ENCODE results near the gene NDUFB10.
A peak's percentile ranks its signal among the peaks of the same experiment; 100 is the strongest.

Gene NDUFB10

GRCh38 chr16:1985466-1986150 is 26.3 kb downstream of the NDUFB10 start:
- no peak for DNase-seq (ENCODE audit: insufficient read length)
- no peak for FAIRE-seq
- no peak for TF ChIP-seq POLR2AphosphoS5 (IDR thresholded peaks at IDR 0.05; ENCODE audit: low read depth, low read length)
- no peak for TF ChIP-seq TAF1 (IDR thresholded peaks at IDR 0.05; ENCODE audit: borderline replicate concordance, low read depth, low read length)
- no peak for TF ChIP-seq POLR2A (IDR thresholded peaks at IDR 0.05; ENCODE audit: low read depth, low read length)

DNA sequence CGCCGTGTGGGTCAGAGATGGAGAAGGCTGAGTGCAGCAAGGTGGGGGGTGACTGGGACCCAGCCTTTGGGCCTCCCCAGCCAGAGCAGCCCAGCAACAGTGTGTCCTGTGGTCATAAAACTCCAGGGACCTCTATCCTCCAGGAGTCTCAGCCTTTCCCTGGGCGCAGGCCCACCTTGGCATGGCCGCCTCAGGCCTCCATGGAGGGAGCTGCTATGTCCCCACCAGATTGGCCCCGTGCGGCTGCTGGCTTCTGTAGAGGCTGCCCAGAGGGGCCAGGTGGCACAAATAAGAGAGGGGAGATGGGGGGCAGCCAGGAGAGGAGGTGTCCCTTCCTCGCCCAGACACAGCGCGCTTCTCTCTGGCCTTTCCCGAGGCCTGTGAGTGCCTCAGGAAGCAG is 27.9 kb downstream of the NDUFB10 start:
- FAIRE-seq (no peak), DNase-seq (ENCODE audit: insufficient read length) (no peak)
- TF ChIP-seq POLR2A (IDR thresholded peaks at IDR 0.05; ENCODE audit: low read depth, low read length) = no peak
- no peak for TF ChIP-seq POLR2AphosphoS5 (IDR thresholded peaks at IDR 0.05; ENCODE audit: low read depth, low read length)
- TF ChIP-seq TAF1 (IDR thresholded peaks at IDR 0.05; ENCODE audit: borderline replicate concordance, low read depth, low read length) = no peak

DNA sequence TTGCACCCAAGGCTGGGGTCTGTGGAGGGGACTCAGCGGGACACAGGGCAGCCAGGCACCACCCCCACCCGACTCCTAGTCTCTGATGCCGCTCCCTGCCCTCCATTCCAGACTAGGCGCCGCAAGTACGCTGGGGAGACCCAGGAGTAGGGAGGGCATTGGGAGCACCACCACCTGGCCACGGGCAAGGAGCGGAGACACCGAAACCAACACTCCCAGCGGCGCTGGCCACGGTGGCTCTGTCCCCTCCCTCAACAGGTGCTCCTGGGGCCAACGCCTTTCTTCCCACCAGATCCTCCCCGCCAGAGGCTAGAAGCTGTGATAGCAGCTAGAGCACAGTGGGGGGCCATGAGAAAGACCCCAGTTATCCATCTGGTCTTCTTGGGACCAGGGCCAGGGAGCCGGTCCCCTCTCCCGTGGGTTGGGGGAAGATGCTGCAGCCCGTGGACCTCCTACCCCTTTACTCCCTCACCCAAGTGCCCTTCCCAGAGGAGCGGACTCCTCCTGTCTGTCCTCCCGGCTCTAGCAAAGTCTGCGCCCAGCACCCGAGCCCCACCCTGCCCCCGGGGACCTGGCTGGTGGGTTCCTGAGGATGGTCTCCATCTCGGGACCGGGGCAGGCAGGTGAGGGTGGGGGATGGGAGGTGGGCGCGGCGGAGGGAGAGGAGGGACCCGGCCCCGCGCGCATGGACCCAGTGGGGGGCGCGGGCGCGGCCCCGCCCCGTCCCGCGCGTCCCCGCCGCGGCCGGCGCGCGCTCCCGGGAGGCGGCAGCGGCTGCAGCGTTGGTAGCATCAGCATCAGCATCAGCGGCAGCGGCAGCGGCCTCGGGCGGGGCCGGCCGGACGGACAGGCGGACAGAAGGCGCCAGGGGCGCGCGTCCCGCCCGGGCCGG is 30.1 kb downstream of the NDUFB10 start, which contains the start of gene SYNGR3:
Gene SYNGR3, plus strand, starts transcription at position 762 of the 892 bp plus-strand sequence. CDS start 133 bp downstream, outside the sequence.
- no peak for DNase-seq (ENCODE audit: insufficient read length)
- TF ChIP-seq POLR2AphosphoS5 (IDR thresholded peaks at IDR 0.05; ENCODE audit: low read depth, low read length) (no peak), POLR2A (IDR thresholded peaks at IDR 0.05; ENCODE audit: low read depth, low read length) (no peak), TAF1 (IDR thresholded peaks at IDR 0.05; ENCODE audit: borderline replicate concordance, low read depth, low read length) (no peak)
- peak; percentile 79 for FAIRE-seq

GRCh38 chr16:1990101-1990350 is 30.7 kb downstream of the NDUFB10 start:
- no peak for TF ChIP-seq POLR2AphosphoS5 (IDR thresholded peaks at IDR 0.05; ENCODE audit: low read depth, low read length)
- no peak for TF ChIP-seq POLR2A (IDR thresholded peaks at IDR 0.05; ENCODE audit: low read depth, low read length)
- no peak for TF ChIP-seq TAF1 (IDR thresholded peaks at IDR 0.05; ENCODE audit: borderline replicate concordance, low read depth, low read length)
- DNase-seq (ENCODE audit: insufficient read length) (no peak), FAIRE-seq (no peak)

- no peak for DNase-seq (ENCODE audit: insufficient read length)
- peak; percentile 7; the same call in 1 of the 2 replicates for TF ChIP-seq POLR2A (IDR thresholded peaks at IDR 0.05; ENCODE audit: low read depth, low read length)
- TF ChIP-seq TAF1 (IDR thresholded peaks at IDR 0.05; ENCODE audit: borderline replicate concordance, low read depth, low read length) = no peak
- FAIRE-seq = peak; percentile 51
Measured at GRCh38 chr16:1990351-1991134, 31.2 kb downstream of the NDUFB10 start.

DNA sequence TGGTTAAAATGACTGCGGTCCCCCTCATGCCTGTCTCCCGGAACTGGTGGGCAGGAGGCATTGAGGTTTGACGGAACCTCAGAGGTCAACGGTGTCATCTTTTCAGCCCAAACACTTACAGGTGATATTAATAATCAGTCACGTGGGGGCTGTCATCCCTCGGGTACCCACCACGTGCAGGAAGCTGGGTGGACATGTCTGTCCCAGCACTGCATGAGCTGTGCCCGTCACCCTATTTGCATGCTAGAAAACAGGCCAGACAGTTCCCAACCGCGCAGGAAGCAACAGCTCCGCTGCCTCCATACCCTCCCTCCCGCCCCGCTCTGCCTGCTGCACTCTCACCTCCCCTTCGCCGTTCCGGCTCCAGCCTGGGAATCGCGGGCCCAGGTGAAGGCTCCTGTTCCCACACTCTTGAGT is 31.8 kb downstream of the NDUFB10 start:
- DNase-seq (ENCODE audit: insufficient read length) (no peak), FAIRE-seq (peak; percentile 83)
- TF ChIP-seq TAF1 (IDR thresholded peaks at IDR 0.05; ENCODE audit: borderline replicate concordance, low read depth, low read length) (no peak), POLR2AphosphoS5 (IDR thresholded peaks at IDR 0.05; ENCODE audit: low read depth, low read length) (no peak), POLR2A (IDR thresholded peaks at IDR 0.05; ENCODE audit: low read depth, low read length) (peak; percentile 31; the same call in 1 of the 2 replicates)

DNA sequence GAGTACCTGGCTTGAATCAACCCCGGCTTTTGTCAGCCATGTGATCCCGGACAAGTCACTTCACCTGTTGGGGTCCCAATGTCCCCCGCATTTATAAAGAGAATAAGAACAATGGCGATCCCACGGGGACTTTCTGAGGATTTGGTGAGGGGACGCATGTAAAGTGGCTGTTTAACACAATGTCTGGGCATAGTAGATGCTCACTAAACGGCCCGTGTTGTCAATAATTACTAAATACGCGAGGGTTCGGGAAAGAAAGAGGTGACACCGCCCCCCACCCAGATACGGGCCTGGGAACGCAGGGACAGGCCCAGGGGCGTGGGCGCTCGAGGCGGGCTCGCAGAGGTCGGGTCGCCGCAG is 32.2 kb downstream of the NDUFB10 start:
- DNase-seq (ENCODE audit: insufficient read length) (no peak), FAIRE-seq (no peak)
- TF ChIP-seq POLR2AphosphoS5 (IDR thresholded peaks at IDR 0.05; ENCODE audit: low read depth, low read length) = no peak
- no peak for TF ChIP-seq POLR2A (IDR thresholded peaks at IDR 0.05; ENCODE audit: low read depth, low read length)
- TF ChIP-seq TAF1 (IDR thresholded peaks at IDR 0.05; ENCODE audit: borderline replicate concordance, low read depth, low read length) = no peak

- DNase-seq (ENCODE audit: insufficient read length) = peak; percentile 98
- TF ChIP-seq TAF1 (IDR thresholded peaks at IDR 0.05; ENCODE audit: borderline replicate concordance, low read depth, low read length) (no peak), POLR2AphosphoS5 (IDR thresholded peaks at IDR 0.05; ENCODE audit: low read depth, low read length) (no peak), POLR2A (IDR thresholded peaks at IDR 0.05; ENCODE audit: low read depth, low read length) (peak; percentile 63)
- peak; percentile 89 for FAIRE-seq
Measured at GRCh38 chr16:1991948-1992703, 32.8 kb downstream of the NDUFB10 start.

DNA sequence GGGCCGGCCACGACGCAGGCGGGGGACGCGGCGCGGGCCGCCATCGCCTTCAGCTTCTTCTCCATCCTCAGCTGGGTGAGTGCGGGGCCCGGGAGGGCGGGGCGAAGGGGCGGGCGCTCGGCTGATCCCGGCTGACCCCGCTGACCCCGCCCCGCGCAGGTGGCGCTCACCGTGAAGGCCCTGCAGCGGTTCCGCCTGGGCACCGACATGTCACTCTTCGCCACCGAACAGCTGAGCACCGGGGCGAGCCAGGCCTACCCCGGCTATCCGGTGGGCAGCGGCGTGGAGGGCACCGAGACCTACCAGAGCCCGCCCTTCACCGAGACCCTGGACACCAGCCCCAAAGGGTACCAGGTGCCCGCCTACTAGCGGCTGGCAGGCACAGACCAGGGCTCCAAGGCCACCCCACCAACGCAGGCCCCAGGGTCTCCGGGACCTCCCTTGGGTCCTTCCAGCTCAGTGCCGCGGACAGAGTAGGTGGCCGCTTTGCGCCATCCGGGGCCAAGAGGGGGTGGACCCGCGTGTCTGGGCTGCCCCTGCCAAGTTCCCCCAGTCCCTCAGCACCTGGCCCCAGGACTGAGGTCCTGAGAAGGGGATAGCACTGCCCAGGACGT is 33.5 kb downstream of the NDUFB10 start:
- TF ChIP-seq TAF1 (IDR thresholded peaks at IDR 0.05; ENCODE audit: borderline replicate concordance, low read depth, low read length) (no peak), POLR2AphosphoS5 (IDR thresholded peaks at IDR 0.05; ENCODE audit: low read depth, low read length) (no peak), POLR2A (IDR thresholded peaks at IDR 0.05; ENCODE audit: low read depth, low read length) (no peak)
- DNase-seq (ENCODE audit: insufficient read length) (no peak), FAIRE-seq (no peak)

GRCh38 chr16:1993731-1994131 is 34.4 kb downstream of the NDUFB10 start:
- no peak for FAIRE-seq
- DNase-seq (ENCODE audit: insufficient read length) = no peak

More at GRCh38 chr16:1993731-1994131, 34.4 kb downstream of the NDUFB10 start:
- TF ChIP-seq POLR2AphosphoS5 (IDR thresholded peaks at IDR 0.05; ENCODE audit: low read depth, low read length) (no peak), TAF1 (IDR thresholded peaks at IDR 0.05; ENCODE audit: borderline replicate concordance, low read depth, low read length) (no peak), POLR2A (IDR thresholded peaks at IDR 0.05; ENCODE audit: low read depth, low read length) (no peak)
